A673 (cell line): ENCODE data around the gene SUDS3.

ENCODE experiments used
- EZH2 ChIP-seq: fragments of 200-600 bp; sonication (generic); IDR thresholded peaks from 2 replicates; pipeline ENCODE4 v1.6.1; 2017; ENCODE audit warnings: borderline replicate concordance, low read depth, mild to moderate bottlenecking, mixed read lengths, antibody characterized with exemption, low read length; ENCODE audit not compliant: poor library complexity, severe bottlenecking
- TF ChIP-seq, protein P1 (sequence below): fragments of 300-800, 200-600 bp; sonication (generic); conservative IDR thresholded peaks from 2 replicates; pipeline ENCODE4 v1.5.1; 2017; ENCODE audit warnings: low read depth, mild to moderate bottlenecking, antibody characterized with exemption, low read length, moderate library complexity, mixed read lengths

DNA sequence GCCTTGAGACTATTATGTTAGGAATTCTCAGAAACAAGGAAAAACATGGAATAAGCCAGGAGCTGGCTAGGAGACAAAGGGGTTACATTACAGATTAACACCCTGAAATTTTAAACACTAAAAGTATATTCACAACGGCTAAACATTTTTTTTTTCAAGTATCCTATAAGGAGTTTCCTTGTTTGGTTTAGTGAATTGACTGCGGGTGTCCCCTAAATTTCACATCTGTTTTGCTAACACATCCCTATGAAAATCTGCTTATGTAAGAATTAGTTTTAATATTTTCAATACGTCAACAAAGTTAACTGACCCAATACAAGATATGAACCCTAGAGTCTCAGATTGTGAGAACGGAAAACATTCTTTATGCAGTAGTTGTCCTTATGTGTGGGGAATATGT lies 22.6 kb upstream of the SUDS3 start:
- TF ChIP-seq, protein P1, sequence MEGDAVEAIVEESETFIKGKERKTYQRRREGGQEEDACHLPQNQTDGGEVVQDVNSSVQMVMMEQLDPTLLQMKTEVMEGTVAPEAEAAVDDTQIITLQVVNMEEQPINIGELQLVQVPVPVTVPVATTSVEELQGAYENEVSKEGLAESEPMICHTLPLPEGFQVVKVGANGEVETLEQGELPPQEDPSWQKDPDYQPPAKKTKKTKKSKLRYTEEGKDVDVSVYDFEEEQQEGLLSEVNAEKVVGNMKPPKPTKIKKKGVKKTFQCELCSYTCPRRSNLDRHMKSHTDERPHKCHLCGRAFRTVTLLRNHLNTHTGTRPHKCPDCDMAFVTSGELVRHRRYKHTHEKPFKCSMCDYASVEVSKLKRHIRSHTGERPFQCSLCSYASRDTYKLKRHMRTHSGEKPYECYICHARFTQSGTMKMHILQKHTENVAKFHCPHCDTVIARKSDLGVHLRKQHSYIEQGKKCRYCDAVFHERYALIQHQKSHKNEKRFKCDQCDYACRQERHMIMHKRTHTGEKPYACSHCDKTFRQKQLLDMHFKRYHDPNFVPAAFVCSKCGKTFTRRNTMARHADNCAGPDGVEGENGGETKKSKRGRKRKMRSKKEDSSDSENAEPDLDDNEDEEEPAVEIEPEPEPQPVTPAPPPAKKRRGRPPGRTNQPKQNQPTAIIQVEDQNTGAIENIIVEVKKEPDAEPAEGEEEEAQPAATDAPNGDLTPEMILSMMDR: no peak
- TF ChIP-seq EZH2: no peak
